ENCODE measurements around the gene PCIF1. TPM values are rescaled to one million over a fixed set of nuclear protein-coding genes. Genes with fewer than 3 reads are reported as not detected.

Gene PCIF1
- polyA plus RNA-seq, 2 of the 4 experiments (the other 2 are of a cell fraction) = 19.7 to 21.6 TPM

GRCh38 chr20:45972500-45973183, 38.2 kb downstream of the PCIF1 start:
- Histone ChIP-seq H3K4me1 (peaks cover 21% of the 10 kb centered on the region), H3K4me2 (peak overlapping the region; percentile 84), H3K27ac (peak overlapping the region; percentile 98 to 99), H3K4me3 (peak overlapping the region; percentile 95), H3K9me3 (no peaks in the 10 kb centered on the region)
- FAIRE-seq = no peak
- no peak for DNase-seq (ENCODE audit: low read depth in 1 of 2, low spot score in 1 of 2)
- CTCF ChIA-PET = interaction anchor here (0.9 to 16.6 kb wide), 7 partner anchors 11 to 139 kb away, joined by 3 to 358 read pairs (median 6); partner anchors contain the start of gene SNX21
- TF ChIP-seq, protein P1, sequence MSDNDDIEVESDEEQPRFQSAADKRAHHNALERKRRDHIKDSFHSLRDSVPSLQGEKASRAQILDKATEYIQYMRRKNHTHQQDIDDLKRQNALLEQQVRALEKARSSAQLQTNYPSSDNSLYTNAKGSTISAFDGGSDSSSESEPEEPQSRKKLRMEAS (IDR thresholded peaks at IDR 0.05) = no peak
- TF ChIP-seq KDM5A (IDR thresholded peaks at IDR 0.05) (no peak), FOSB (CRISPR knock-in tag; IDR thresholded peaks at IDR 0.05) (no peak), ZNF302 (CRISPR knock-in tag; IDR thresholded peaks at IDR 0.05) (no peak), BCL3 (IDR thresholded peaks at IDR 0.05) (peak; percentile 38; the same call in 1 of the 3 replicates), USF2 (IDR thresholded peaks at IDR 0.05) (no peak), REST (IDR thresholded peaks at IDR 0.05) (peak; percentile 8; the same call in 1 of the 2 replicates), MAFK (IDR thresholded peaks at IDR 0.05; ENCODE audit: partially characterized antibody) (peak; percentile 93), PBX3 (IDR thresholded peaks at IDR 0.05) (no peak), ZFP36 (IDR thresholded peaks at IDR 0.05; ENCODE audit: borderline replicate concordance, partially characterized antibody) (no peak), POLR2A (IDR thresholded peaks at IDR 0.05; ENCODE audit: low read length) (peak; percentile 35), FOSL2 (IDR thresholded peaks at IDR 0.05) (no peak), FOSL2 (CRISPR knock-in tag; IDR thresholded peaks at IDR 0.05) (peak; percentile 9; the same call in 1 of the 2 replicates), BHLHE40 (IDR thresholded peaks at IDR 0.05; ENCODE audit: low read depth, low read length) (no peak), MAZ (IDR thresholded peaks at IDR 0.05; ENCODE audit: borderline replicate concordance, low read depth, low read length) (no peak), JUNB (IDR thresholded peaks at IDR 0.05) (no peak), RARB (CRISPR knock-in tag; IDR thresholded peaks at IDR 0.05) (no peak)
- TF ChIP-seq, protein P2, sequence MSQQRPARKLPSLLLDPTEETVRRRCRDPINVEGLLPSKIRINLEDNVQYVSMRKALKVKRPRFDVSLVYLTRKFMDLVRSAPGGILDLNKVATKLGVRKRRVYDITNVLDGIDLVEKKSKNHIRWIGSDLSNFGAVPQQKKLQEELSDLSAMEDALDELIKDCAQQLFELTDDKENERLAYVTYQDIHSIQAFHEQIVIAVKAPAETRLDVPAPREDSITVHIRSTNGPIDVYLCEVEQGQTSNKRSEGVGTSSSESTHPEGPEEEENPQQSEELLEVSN (IDR thresholded peaks at IDR 0.05; ENCODE audit: borderline replicate concordance, low read depth) = 0 out of 2 replicates have a peak, but pooled peaks have one; percentile 50
- TF ChIP-seq, protein P3, sequence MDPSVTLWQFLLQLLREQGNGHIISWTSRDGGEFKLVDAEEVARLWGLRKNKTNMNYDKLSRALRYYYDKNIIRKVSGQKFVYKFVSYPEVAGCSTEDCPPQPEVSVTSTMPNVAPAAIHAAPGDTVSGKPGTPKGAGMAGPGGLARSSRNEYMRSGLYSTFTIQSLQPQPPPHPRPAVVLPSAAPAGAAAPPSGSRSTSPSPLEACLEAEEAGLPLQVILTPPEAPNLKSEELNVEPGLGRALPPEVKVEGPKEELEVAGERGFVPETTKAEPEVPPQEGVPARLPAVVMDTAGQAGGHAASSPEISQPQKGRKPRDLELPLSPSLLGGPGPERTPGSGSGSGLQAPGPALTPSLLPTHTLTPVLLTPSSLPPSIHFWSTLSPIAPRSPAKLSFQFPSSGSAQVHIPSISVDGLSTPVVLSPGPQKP (IDR thresholded peaks at IDR 0.05; ENCODE audit: low read depth, low read length) = no peak
- TF ChIP-seq, protein P4, sequence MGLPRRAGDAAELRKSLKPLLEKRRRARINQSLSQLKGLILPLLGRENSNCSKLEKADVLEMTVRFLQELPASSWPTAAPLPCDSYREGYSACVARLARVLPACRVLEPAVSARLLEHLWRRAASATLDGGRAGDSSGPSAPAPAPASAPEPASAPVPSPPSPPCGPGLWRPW (IDR thresholded peaks at IDR 0.05) = no peak
- TF ChIP-seq, protein P5, sequence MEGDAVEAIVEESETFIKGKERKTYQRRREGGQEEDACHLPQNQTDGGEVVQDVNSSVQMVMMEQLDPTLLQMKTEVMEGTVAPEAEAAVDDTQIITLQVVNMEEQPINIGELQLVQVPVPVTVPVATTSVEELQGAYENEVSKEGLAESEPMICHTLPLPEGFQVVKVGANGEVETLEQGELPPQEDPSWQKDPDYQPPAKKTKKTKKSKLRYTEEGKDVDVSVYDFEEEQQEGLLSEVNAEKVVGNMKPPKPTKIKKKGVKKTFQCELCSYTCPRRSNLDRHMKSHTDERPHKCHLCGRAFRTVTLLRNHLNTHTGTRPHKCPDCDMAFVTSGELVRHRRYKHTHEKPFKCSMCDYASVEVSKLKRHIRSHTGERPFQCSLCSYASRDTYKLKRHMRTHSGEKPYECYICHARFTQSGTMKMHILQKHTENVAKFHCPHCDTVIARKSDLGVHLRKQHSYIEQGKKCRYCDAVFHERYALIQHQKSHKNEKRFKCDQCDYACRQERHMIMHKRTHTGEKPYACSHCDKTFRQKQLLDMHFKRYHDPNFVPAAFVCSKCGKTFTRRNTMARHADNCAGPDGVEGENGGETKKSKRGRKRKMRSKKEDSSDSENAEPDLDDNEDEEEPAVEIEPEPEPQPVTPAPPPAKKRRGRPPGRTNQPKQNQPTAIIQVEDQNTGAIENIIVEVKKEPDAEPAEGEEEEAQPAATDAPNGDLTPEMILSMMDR (IDR thresholded peaks at IDR 0.05) = no peak
- 40% methylated on average over 29 of the region's 29 CpGs for WGBS (ENCODE audit: missing lambda C conversion rate)
- ATAC-seq = peak; percentile 77 to 84
- POLR2A ChIA-PET = interaction anchor here (0.8 to 4.8 kb wide), 7 partner anchors 9 to 38 kb away, joined by 3 to 29 read pairs (median 3); partner anchors contain the start of gene PCIF1

All from A549 (cell line).